HG03097 (cell line): ENCODE measurements around the gene JUN.

Experiments used
- ATAC-seq: cut with Tn5 transposase; IDR thresholded peaks from one replicate; pipeline ENCODE4 v1.9.1; 2021; ENCODE audit not compliant: unreplicated experiment, low FRiP score

JUN gene

DNA sequence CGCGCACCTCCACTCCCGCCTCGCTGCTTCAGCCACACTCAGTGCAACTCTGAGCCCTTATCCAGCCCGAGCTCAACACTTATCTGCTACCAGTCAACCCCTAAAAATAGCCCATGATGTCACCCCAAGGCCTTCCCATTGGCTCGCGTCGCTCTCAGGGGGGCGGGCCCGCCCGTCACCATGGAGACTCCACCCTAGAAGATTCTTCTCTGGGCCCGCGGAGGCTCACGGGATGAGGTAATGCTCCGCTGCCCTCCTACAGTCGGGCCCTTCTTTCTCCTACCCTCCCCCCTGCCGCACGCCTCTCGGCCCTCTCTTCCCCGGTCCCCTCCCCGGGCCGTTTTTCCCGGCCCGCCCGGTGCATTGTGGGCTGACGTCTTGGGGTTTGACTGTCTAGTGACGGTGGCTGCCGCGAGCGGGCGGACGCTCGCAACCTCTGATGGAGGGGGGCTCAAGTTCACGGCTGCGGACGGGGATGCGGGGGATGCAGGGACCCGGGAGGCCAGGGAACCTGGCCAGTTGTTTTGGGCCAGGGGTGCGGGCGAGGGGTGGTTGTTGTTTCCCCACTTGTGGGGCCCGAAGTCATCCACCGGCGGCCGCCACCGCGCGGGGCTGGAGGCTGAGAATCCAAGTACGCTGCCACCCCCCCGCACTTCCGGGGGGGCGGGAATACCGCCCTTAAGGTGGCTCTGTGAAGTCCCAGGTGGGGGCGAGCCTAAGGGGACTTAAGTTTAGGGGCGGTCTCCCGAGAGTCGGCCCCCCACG, at the start of gene JUN:
Gene JUN (minus strand): TSS at position 55 of the 765 bp plus-strand sequence. CDS start 977 bp downstream, outside the sequence.
- ATAC-seq: peak; percentile 70

DNA sequence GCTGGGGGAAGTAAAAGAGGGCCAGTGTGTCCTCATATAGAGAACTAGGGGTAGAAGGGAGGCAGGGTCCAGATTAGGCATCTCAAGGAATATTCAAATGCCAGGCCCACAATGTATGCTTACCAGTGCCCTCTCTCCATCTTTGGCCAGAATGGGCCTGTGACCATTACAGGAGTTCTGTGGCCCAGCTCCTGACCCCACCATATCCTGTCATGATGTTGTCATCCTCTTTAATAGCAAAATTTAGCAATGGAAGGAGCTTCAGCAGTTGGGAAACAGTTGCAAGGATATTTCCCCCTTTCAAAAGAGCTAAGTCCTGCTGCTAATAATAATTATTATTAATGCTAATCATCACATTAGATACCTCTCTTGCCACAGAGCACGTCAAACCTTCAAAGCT, 49.3 kb upstream of the JUN start:
- ATAC-seq: no peak

DNA sequence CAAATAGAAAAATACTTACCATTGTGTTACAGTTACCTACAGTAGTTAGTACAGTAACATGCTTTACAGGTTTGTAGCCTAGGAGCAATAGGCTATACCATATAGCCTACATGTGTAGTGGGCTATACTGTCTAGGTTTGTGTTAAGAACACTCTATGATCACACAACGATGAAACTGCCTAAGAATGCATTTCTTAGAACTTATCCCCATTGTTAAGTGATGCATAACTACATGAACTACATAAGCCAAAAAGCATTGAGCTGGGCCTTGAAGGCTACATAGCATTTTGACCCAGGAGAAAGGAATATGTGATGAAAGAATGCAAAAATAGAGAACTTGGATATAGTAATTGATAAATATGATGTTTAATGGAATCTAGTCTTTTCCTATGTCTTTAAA, 46.4 kb upstream of the JUN start:
- no peak for ATAC-seq

DNA sequence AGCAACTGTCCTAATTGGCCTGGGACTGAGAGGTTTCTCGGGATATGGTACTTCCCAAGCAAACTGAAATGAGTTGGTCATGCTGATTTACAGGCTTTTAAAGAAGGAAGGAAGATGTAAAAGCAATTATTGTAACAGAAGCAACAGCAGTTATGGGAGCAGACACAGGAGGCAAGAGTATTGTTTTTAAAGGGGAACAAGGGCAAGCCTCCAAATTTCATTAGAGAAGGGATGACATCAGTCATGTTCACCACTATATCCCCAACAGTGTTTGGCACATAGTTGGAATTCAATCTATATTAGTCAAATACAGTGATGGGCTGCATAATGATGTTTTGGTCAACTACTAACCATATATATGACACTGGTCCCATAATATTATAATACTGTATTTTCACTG, 46.0 kb upstream of the JUN start:
- no peak for ATAC-seq

DNA sequence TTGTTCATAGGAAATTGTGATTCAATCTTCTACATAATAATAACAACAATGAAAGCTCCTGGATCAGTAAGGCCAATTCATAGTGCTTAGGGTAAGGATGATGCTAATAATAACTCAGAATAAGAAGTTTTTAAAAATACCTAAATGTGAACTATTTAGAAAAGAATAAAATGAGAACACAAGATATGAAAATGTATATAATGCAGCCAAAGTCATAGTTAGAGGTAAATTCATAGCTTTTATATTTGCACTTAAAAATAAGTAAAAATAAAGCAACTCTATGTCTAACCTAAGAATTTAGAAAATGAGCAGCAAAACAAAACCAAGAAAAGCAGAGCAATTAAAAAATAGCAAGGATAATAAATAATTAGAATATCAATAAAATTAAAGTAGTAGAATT, 43.5 kb upstream of the JUN start:
- ATAC-seq: no peak

DNA sequence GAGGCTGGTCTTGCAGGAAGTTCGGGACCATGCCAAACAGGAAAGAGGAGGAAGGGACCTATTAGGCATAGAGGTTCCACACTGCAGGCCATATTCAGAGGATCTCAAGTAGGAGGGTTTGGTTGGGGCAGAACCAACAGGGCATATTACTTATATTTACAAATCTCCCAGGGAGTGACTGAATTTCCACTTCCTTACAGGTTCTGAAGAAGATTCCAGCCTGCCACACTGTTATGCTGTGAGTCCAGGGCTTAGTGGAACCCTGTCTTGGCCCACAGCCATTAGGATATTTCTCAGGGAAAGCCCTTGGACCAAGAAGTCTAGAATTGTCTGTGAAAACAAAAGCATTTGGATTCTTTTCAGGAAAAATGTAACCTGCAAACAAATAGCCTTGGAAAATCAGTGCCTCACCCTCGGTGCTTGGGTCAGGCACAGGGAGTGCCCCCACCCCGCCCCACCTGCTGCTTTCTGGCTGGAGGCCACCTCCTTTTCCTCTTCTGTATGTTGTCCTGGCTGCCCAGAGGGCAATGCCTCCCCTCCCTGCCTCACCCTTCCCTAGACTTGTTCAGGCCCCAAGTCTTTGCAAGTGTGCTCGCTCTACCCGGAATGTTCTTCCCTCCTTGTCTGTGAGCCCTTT, 41.0 kb upstream of the JUN start:
- no peak for ATAC-seq

DNA sequence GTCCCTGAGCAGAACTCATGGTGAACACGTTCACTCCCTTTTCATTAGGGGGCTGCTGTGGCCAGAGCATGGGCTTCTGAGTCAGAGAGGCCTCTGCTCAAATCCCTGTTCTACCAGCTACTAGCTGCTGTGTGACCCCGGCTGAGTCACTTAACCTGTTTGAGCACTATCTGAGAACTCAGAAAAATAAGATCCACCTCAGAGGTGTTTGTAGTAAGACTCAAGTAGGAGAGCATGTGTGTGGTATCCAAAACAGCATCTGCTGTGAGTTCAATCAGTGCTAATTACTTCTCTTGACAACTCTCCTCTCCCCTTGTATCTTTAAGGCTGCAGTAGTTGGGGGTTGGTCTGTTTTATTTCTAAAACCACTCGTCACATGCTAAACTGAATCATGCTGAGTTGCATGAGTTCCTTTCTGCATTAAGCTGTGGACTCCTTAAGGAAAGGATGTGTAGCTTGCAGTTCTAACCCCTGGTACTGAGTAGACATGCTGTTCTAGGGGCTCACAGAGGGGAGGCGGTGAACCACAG, 39.7 kb upstream of the JUN start:
- ATAC-seq: no peak

DNA sequence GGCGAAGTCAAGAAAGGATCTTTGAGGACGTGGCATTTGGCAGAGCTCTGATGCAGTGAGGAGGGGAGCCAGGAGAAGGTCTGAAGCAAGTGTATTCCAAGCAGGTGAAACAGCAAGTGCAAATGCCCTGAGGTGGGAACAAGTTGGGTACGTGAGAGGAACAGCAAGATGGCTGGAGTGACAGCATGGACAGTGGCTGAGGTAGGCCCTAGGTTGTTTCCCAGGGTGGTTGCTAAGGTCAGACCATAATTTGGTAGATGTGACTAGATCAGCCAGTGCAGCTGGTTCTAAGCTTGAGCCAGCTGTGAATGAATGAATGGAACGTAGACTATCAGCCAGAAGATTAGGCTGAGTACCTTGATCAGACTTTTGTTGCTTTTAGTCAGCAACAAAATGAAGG, 37.5 kb upstream of the JUN start:
- no peak for ATAC-seq

DNA sequence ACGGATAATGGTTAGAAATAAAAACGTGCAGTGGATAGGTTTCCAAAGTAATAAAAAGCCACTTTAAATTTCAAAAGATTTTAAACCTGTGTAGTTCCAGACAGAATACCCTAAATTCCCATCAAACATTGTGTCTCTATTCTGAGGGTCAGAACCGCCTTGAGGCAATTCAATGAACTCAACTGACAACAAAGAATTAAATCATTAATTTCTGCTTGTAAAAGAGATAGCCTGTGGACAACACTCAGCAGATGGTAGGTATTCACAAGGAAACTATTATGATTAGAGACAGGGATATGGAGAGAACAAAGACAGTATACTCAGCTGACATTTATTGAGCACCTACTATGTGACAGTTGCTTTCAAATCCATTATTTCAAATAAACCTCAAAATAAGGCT, 35.1 kb upstream of the JUN start:
- ATAC-seq: no peak

DNA sequence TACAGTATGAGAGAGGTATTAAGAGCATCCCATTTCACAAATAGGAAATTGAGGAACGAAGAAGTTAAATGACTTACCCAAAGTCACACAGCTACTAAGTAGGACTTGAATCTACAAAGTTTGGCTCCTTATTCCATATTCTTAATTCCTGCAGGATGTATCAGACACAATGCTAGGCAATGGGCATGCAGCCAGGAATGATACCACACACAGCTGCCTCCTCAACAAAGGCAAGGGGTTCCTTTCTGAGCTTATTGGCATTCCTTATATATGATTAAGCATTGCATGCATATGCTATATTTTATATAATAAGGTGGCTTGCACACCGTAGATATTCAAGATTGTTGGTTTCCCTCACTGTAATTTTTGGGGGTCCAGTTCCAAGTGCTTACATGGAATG, 34.2 kb upstream of the JUN start:
- ATAC-seq: no peak

DNA sequence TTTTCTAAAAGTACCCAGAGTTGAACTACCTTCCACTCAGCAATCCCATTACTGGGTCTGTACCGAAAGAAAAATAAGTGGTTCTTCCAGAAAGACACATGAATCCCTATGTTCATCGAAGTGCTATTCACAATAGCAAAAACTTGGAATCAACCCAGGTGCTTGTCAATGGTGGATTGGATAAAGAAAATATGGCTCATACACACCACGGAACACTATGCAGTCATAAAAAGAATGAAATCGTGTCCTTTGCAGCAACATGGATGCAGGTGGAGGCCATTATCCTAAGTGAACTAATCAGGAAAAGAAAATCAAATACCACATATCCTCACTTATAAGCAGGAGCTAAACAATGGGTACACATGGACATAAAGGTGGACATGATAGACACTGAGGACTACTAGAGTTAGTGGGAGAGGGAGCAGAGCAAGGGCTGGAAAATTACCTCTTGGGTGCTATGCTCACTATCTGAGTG, 32.9 kb upstream of the JUN start:
- no peak for ATAC-seq

DNA sequence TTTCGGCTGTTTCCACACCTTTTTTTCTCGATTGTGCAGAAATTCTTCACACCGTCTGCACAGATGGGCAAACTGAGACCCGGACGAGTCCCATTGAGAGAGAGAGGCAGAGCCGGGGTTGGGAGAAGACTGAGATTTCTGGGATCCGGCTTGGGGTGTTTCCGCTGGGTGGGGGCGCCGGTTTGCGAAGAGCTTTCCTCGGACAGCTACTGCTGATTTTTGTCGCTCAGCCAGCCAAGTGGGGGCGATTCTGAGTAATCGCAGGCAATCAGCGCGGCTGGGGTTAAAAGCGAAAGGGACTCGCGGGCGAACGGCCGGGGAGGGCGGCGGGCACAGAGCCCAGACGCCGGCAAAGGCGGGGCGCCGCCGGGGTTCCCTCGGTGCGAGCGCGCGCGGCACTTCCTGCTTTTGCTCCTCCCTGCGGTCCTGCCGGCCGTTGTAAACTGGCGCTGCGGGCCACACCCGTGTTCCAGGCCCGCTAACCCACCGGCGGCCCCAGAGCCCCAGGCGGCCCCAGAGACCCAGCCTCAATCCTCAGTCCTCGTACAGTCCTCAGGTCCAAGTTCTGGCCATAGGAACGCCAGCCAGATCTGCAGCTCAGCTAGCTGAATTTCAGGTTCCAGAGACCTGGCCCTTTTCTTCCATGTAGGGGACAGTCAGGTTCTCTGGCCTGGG, 32.4 kb upstream of the JUN start:
- peak; percentile 77 for ATAC-seq

DNA sequence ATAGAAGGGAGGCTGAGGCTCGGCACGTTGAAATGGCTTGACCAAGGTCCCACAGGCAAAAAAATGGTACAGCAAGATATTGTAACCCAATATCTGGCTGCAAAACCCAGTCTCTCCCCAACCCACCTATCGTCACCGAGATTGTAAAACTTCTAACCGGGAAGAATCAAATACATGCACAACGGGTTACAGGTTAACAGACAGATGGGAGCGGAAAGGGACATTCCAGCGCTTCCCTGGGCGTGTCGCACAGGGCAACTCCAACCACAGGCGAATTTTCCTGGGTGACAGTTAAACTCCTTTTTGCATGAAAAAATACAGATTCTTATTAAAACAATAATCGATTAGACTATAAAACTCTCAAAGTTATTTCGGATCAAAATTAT, 31.8 kb upstream of the JUN start:
- ATAC-seq: no peak

DNA sequence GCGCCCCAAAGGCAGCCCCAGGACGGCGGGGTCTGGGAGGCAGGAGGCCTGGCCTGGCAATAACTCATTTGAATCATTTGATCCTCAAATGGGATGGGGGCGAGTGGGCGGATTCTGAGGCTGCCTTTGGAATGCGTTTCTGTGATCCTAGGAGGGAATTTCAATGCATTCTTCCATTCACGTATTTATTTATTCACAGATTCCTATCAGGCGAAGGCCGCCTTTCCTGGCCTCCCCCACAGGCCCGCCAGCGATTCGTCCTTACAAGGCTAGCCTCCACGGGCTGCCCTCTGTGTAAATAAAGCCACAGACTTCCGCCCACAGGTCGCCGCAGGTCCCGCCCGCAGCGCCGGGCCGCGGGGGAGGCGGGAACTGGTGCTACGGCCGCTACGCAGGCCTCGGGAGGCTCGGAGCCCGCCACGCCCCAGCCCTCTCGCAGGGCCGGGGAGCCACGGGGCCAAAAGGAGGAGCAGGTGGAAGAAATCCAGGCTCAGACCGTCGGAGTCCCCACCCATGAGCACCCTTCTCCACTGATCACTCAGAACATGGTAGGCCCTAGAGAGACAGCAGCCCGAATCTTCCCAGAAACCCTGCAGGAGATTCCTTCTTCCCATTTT, 31.3 kb upstream of the JUN start:
- peak; percentile 49 for ATAC-seq

DNA sequence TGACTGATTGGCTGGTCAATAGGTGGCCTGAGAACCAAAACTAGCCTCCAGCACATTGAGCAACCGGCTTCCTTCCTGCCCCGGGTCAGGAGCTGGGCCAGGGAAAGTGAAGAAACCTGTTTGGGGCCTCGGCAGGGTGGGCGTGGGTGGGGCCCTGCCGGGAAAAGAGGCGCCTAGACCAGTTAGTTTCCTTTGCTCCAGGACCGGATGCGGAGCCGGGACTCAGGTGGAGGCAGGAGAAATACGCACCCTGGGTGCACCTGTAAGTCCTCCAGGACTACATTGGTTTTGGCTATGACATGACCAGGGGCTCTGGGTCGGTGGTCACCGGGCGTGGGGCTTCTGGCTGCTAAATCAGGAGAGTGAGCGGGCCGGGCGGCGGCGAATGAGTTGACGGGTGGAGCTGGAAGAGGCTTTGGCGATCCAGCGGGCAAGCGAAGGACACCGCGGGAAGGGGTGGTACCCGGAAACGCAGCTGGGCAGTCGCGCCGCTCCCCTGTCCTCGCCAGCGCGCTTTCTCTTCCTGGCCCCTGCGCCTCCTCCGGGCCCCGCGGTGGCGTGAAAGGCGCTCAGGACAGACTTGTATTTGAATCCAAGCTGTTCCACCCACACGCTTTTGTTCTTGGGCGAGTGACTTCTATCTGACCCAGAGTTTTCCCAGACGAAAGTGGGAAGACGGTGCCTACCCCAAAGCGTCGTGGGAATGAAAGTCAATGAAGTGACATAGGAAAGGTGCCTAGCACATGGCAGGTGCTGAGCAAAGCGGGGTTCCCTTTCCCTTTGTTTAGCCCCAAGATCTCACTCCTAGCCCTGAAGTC, 30.6 kb upstream of the JUN start:
- no peak for ATAC-seq

DNA sequence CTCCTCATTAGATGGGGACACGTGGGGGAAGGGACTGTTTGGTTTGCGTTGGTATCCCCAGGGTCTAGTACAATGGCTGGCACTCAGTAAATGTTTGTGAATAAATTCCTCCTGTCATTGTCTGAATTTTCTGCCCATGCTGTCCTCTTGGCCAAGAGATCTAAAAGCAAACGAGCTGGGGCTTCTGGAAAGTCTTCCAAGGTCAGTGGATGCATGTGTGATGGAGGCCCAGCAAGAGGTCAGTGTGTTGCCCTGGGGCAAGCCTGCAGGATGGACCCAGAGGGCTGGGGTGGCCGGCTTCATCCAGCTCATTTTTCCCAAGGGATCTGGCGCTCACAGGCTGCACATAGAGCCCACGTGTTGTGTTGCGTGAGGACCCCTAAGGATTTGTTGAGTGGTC, 30.0 kb upstream of the JUN start:
- ATAC-seq: no peak

DNA sequence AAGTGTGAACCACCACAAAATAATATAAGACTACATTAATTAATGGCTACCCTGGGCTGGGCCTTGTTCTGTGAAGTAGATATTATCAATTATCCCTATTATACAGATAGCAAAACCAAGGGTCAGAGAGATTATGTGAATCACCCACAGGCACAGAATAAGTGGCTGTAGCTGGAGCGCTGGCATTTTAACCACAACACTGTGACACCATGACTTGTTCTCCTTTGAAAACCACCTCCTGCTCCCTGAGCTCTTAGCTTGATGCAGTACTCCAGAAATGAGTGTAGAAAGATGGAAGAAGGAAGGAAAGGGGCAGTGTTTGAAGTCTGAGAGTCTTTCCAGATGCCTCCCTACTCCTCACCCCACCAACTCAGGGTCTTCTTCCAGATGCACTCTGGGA, 29.5 kb upstream of the JUN start:
- no peak for ATAC-seq

DNA sequence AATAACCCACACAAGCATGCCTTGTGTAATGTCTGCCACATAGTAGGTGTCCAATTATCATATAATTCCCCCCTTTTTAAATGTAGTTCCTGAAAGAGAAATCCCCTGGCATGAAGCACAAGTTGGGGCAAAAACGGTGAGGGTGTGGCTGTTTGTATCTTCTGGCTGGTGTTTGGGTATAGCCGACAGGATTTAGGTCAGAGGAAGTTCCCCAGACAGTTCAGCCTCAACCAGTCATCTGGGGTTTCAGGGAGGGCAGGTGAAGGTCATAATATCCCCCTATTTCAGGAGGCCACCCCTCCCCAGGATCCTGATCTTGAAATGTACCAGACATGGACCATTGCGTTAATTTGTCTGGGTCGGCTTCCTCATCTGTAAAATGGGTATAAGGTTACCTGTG, 29.1 kb upstream of the JUN start:
- no peak for ATAC-seq

DNA sequence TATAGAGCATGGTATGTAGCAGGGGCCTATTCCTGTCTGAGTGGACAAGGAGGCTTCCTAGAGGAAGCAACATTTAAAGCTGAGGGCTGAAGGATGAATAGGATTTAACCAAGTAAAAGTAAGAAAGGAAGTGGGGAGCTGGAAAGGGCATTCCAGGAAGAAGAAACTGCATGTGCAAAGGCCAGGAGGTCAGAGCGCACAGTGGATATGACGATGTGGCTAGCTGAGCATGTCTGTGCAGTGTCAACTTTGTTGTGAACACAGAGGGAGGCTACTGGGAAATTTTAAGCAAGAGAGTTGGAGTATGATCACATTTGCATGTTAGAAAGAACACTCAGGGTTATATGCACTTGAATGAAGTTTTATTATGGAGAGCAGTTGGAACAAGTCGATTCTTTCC, 28.6 kb upstream of the JUN start:
- no peak for ATAC-seq

DNA sequence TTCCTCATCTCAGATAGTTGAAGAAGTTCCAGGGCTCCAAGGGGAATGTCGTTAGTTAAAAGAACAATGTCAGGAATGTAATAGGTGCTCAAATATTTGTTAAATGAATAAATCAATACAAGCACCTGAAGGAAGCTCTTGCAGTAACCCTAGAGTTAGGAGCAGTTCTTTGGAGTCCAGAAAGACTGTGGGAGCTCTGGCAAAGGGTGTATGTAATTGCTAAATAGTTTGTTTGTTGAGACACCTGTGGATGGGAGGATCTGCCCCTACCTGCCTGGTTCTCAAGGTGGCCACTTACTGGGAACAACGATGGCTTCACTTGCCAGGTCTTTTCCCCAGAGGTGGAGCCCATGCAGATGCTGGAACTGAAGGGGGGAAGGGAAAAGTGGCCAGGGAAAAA, 27.5 kb upstream of the JUN start:
- ATAC-seq: no peak
